Mesendoderm (in vitro differentiated cells): Measurements from ENCODE around the gene ODC1.
"Not testable (repeated sequence)": the region's sequence is repeated elsewhere in the genome, so short reads cannot be mapped to it uniquely, and the experiment has no call there.

ENCODE experiments used
- DNase-seq: peaks from one replicate; pipeline ENCODE4 v3.0.0; 2013
- H2AK5ac ChIP-seq: 2 replicates; pipeline ENCODE4 v1.6.1; 2013; ENCODE audit warnings: low read length, inconsistent platforms
- H2BK120ac ChIP-seq: 2 replicates; pipeline ENCODE4 v1.6.1; 2013; ENCODE audit warnings: low read depth, mild to moderate bottlenecking, low read length, moderate library complexity, mixed read lengths
- H2BK15ac ChIP-seq: replicated peaks from 2 replicates; pipeline ENCODE4 v1.6.1; 2013; ENCODE audit warnings: low read depth, mild to moderate bottlenecking, moderate library complexity
- H2BK5ac ChIP-seq: 2 replicates; pipeline ENCODE4 v1.6.1; 2013; ENCODE audit warnings: low read length, inconsistent platforms
- H3K18ac ChIP-seq: 2 replicates; pipeline ENCODE4 v1.6.1; 2013; ENCODE audit warnings: mild to moderate bottlenecking, low read length, mixed read lengths
- H3K23ac ChIP-seq: one replicate; pipeline ENCODE4 v1.6.1; 2013; ENCODE audit warnings: low read length
- H3K27ac ChIP-seq: 2 replicates; pipeline ENCODE4 v1.5.1; 2013; ENCODE audit warnings: low read depth, mild to moderate bottlenecking, inconsistent platforms, low read length, moderate library complexity
- H3K27me3 ChIP-seq: 2 replicates; pipeline ENCODE4 v1.6.1; 2013; ENCODE audit warnings: low read length, control low read depth, mild to moderate bottlenecking, inconsistent platforms; ENCODE audit not compliant: insufficient read depth, poor library complexity
- H3K36me3 ChIP-seq: 2 replicates; pipeline ENCODE4 v1.6.1; 2013; ENCODE audit warnings: low read length, inconsistent platforms; ENCODE audit not compliant: control insufficient read depth, insufficient read depth
- H3K4ac ChIP-seq: one replicate; pipeline ENCODE4 v1.6.1; 2013; ENCODE audit warnings: low read depth, mild to moderate bottlenecking, low read length, moderate library complexity
- H3K4me1 ChIP-seq: 2 replicates; pipeline ENCODE4 v1.6.1; 2013; ENCODE audit warnings: low read depth, low read length, inconsistent platforms; ENCODE audit not compliant: control insufficient read depth
- H3K4me2 ChIP-seq: 2 replicates; pipeline ENCODE4 v1.6.1; 2013; ENCODE audit warnings: low read length
- H3K4me3 ChIP-seq: 2 replicates; pipeline ENCODE4 v1.5.1; 2013; ENCODE audit warnings: mild to moderate bottlenecking, low read length
- H3K56ac ChIP-seq: one replicate; pipeline ENCODE4 v1.6.1; 2013; ENCODE audit warnings: low read length
- H3K79me1 ChIP-seq: 2 replicates; pipeline ENCODE4 v1.6.1; 2013; ENCODE audit warnings: low read length, inconsistent platforms
- H3K79me2 ChIP-seq: 2 replicates; pipeline ENCODE4 v1.6.1; 2013; ENCODE audit warnings: mild to moderate bottlenecking, low read length; ENCODE audit not compliant: control insufficient read depth, insufficient read depth
- H3K9ac ChIP-seq: 2 replicates; pipeline ENCODE4 v1.6.1; 2013; ENCODE audit warnings: low read length, inconsistent platforms
- H4K5ac ChIP-seq: one replicate; pipeline ENCODE4 v1.6.1; 2013; ENCODE audit warnings: low read length
- H4K8ac ChIP-seq: one replicate; pipeline ENCODE4 v1.6.1; 2013; ENCODE audit warnings: low read depth, mild to moderate bottlenecking, control low read depth, low read length, moderate library complexity
- WGBS: extraction: QIAGEN DNeasy Blood & Tissue Kit; methylation state at CpG from one replicate; pipeline ENCODE4 v1.1.7; 2013; ENCODE audit warnings: low lambda C conversion rate, missing lambda C conversion rate; ENCODE audit not compliant: insufficient coverage; ENCODE audit errors: extremely low coverage; 5-methylcytosine and 5-hydroxymethylcytosine counted together

ODC1 gene

DNA sequence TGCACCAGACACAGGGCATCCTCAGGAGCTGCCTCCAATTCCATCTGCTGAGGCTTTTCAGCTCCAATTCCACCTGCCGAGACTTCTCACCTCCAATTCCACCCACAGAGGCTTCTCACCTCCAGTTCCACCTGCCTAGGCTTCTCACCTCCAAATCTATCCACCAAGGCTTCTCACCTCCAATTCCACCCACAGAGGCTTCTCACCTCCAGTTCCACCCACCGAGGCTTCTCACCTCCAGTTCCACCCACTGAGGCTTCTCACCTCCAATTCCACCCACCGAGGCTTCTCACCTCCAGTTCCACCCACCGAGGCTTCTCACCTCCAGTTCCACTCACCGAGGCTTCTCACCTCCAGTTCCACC lies 39.6 kb upstream of the ODC1 start:
- H2BK15ac ChIP-seq, H3K27ac ChIP-seq, H3K4me1 ChIP-seq, H3K27me3 ChIP-seq, H3K23ac ChIP-seq, H2BK120ac ChIP-seq, H3K79me2 ChIP-seq, H3K56ac ChIP-seq, H3K36me3 ChIP-seq, H2AK5ac ChIP-seq, H3K4ac ChIP-seq, H3K4me3 ChIP-seq, H3K18ac ChIP-seq, H3K4me2 ChIP-seq, H2BK5ac ChIP-seq, H4K8ac ChIP-seq, H3K9ac ChIP-seq, H4K5ac ChIP-seq, H3K79me1 ChIP-seq, DNase-seq: not testable (repeated sequence)
- WGBS = no CpG with 5 or more reads among the region's 5 CpGs

GRCh38 chr2:10487081-10487740 lies 39.1 kb upstream of the ODC1 start:
- no peak overlapping the region for H3K23ac ChIP-seq

GRCh38 chr2:10486601-10487079 lies 38.5 kb upstream of the ODC1 start:
- H2AK5ac ChIP-seq = no peak overlapping the region
- DNase-seq = no peak

More at GRCh38 chr2:10487081-10487740, 39.1 kb upstream of the ODC1 start:
- H4K5ac ChIP-seq = no peak overlapping the region
- no peaks in the 10 kb centered on the region for H3K36me3 ChIP-seq
- no peak overlapping the region for H3K56ac ChIP-seq
- no peaks in the 10 kb centered on the region for H3K79me1 ChIP-seq
- no peak overlapping the region for H4K8ac ChIP-seq
- no peak overlapping the region for H2BK120ac ChIP-seq
- H3K9ac ChIP-seq = no peak overlapping the region
- no peaks in the 10 kb centered on the region for H3K27me3 ChIP-seq
- peaks cover 2% of the 10 kb centered on the region for H3K4me1 ChIP-seq
- no peak overlapping the region for H3K4ac ChIP-seq
- H3K18ac ChIP-seq = no peak overlapping the region
- DNase-seq = no peak
- H3K79me2 ChIP-seq = no peaks in the 10 kb centered on the region
- H2AK5ac ChIP-seq = no peak overlapping the region
- no peak overlapping the region for H3K27ac ChIP-seq
- H3K4me2 ChIP-seq = no peak overlapping the region
- no peak overlapping the region for H3K4me3 ChIP-seq
- WGBS = no CpG with 5 or more reads among the region's 14 CpGs
- no peak overlapping the region for H2BK15ac ChIP-seq
- H2BK5ac ChIP-seq = no peak overlapping the region

GRCh38 chr2:10486091-10486490 lies 38.0 kb upstream of the ODC1 start:
- Histone ChIP-seq H3K18ac (no peak overlapping the region), H3K4ac (no peak overlapping the region), H2BK5ac (no peak overlapping the region), H3K79me2 (no peaks in the 10 kb centered on the region), H3K4me2 (no peak overlapping the region), H3K4me3 (no peak overlapping the region), H4K8ac (no peak overlapping the region), H2BK15ac (no peak overlapping the region), H3K27ac (no peak overlapping the region), H2BK120ac (no peak overlapping the region), H3K27me3 (no peaks in the 10 kb centered on the region), H3K79me1 (no peaks in the 10 kb centered on the region), H3K23ac (no peak overlapping the region), H3K36me3 (no peaks in the 10 kb centered on the region), H2AK5ac (no peak overlapping the region), H4K5ac (no peak overlapping the region), H3K4me1 (peaks cover 2% of the 10 kb centered on the region), H3K9ac (no peak overlapping the region), H3K56ac (no peak overlapping the region)
- WGBS = no CpG with 5 or more reads among the region's 1 CpG
- DNase-seq = no peak

More at GRCh38 chr2:10486601-10487079, 38.5 kb upstream of the ODC1 start:
- Histone ChIP-seq H3K36me3 (no peaks in the 10 kb centered on the region), H4K8ac (no peak overlapping the region), H3K4me3 (no peak overlapping the region), H3K4ac (no peak overlapping the region), H3K79me2 (no peaks in the 10 kb centered on the region), H2BK5ac (no peak overlapping the region), H3K23ac (no peak overlapping the region), H2BK120ac (no peak overlapping the region), H2BK15ac (no peak overlapping the region), H3K27ac (no peak overlapping the region), H3K18ac (no peak overlapping the region), H3K4me1 (peaks cover 2% of the 10 kb centered on the region), H4K5ac (no peak overlapping the region), H3K27me3 (no peaks in the 10 kb centered on the region), H3K79me1 (no peaks in the 10 kb centered on the region), H3K56ac (no peak overlapping the region), H3K9ac (no peak overlapping the region), H3K4me2 (no peak overlapping the region)
- no CpG with 5 or more reads among the region's 5 CpGs for WGBS

GRCh38 chr2:10482913-10483312 lies 34.8 kb upstream of the ODC1 start:
- H3K27ac ChIP-seq = no peak overlapping the region

GRCh38 chr2:10482460-10482859 lies 34.3 kb upstream of the ODC1 start:
- Histone ChIP-seq H3K9ac (no peak overlapping the region), H3K36me3 (no peaks in the 10 kb centered on the region), H3K79me1 (no peaks in the 10 kb centered on the region), H3K4me3 (no peak overlapping the region), H3K56ac (no peak overlapping the region), H2BK15ac (no peak overlapping the region), H4K5ac (no peak overlapping the region), H3K23ac (no peak overlapping the region), H3K79me2 (no peaks in the 10 kb centered on the region), H3K27me3 (no peaks in the 10 kb centered on the region), H2BK120ac (no peak overlapping the region), H3K4me2 (no peak overlapping the region), H2AK5ac (no peak overlapping the region), H3K27ac (no peak overlapping the region), H3K4ac (no peak overlapping the region), H3K4me1 (peaks cover 8% of the 10 kb centered on the region), H2BK5ac (no peak overlapping the region), H3K18ac (no peak overlapping the region), H4K8ac (no peak overlapping the region)
- no CpG with 5 or more reads among the region's 8 CpGs for WGBS
- no peak for DNase-seq

More at GRCh38 chr2:10482913-10483312, 34.8 kb upstream of the ODC1 start:
- no peak overlapping the region for H2BK15ac ChIP-seq
- H3K79me1 ChIP-seq = no peaks in the 10 kb centered on the region
- H3K4me2 ChIP-seq = no peak overlapping the region
- no peak overlapping the region for H4K8ac ChIP-seq
- H3K4ac ChIP-seq = no peak overlapping the region
- H3K27me3 ChIP-seq = no peaks in the 10 kb centered on the region
- H4K5ac ChIP-seq = no peak overlapping the region
- H3K4me3 ChIP-seq = no peak overlapping the region
- no peaks in the 10 kb centered on the region for H3K36me3 ChIP-seq
- H3K79me2 ChIP-seq = no peaks in the 10 kb centered on the region
- no peak overlapping the region for H3K18ac ChIP-seq
- H2BK120ac ChIP-seq = no peak overlapping the region
- H3K4me1 ChIP-seq = peaks cover 8% of the 10 kb centered on the region
- H3K23ac ChIP-seq = no peak overlapping the region
- H2BK5ac ChIP-seq = no peak overlapping the region
- no peak overlapping the region for H3K56ac ChIP-seq
- no peak for DNase-seq
- WGBS = no CpG with 5 or more reads among the region's 7 CpGs
- no peak overlapping the region for H3K9ac ChIP-seq
- H2AK5ac ChIP-seq = no peak overlapping the region
